H1 (cell line): ENCODE data around the gene FBLN2. TPM values are rescaled to one million over a fixed set of nuclear protein-coding genes. Genes with fewer than 3 reads are reported as not detected.

ENCODE experiments used
- BCL11A ChIP-seq, 2 experiments: IDR thresholded peaks; one replicate each; pipeline ENCODE4 v1.6.1; 2011; ENCODE audit warnings: low read depth in 2 of 2, low read length in 2 of 2, mild to moderate bottlenecking in 2 of 2
- JUN ChIP-seq: IDR thresholded peaks from 2 replicates; pipeline ENCODE4 v1.6.1; 2011; ENCODE audit warnings: low read depth, mild to moderate bottlenecking, improper control_type of control experiment, low read length
- KDM5A ChIP-seq: fragments of 200-600 bp; IDR thresholded peaks from 2 replicates; pipeline ENCODE4 v1.7.1; 2012; ENCODE audit warnings: mild to moderate bottlenecking, low read length, inconsistent platforms, mixed read lengths
- SP2 ChIP-seq: IDR thresholded peaks from 2 replicates; pipeline ENCODE4 v1.6.1; 2012; ENCODE audit warnings: mild to moderate bottlenecking, low read length, inconsistent platforms
- TAF7 ChIP-seq: optimal IDR thresholded peaks from 2 replicates; pipeline ENCODE3; 2011; ENCODE audit warnings: low read depth, mild to moderate bottlenecking, inconsistent platforms, low read length, moderate library complexity, borderline replicate concordance
- ZNF274 ChIP-seq: IDR thresholded peaks from 2 replicates; pipeline ENCODE4 v1.7.0; 2012; ENCODE audit warnings: low read length, borderline replicate concordance; ENCODE audit errors: extremely low read depth
- polyA plus RNA-seq, 7 experiments: library from polyadenylated mRNA; depleted of rRNA in 3 of 7; stranded (reverse) in 5 of 7; unstranded in 2 of 7; fragments of >200 nt in 5 of 7; fragments of 200-250 nt in 2 of 7; gene quantifications; 1 replicate in 5 of 7; 2 replicates in 1 of 7; 4 replicates in 1 of 7; pipeline versions ENCODE4 v1.2.1 to v1.2.3, GENCODE V29; 2011 to 2013; ENCODE audit warnings: missing spikeins in 2 of 7, mixed read lengths in 2 of 7
- total RNA-seq: library from RNA; stranded (reverse); fragmentation: NEBNext Ultra II Directional; extraction: Animal tissue kit (Norgen Biotek cat#: 25700); gene quantifications from 2 replicates; pipeline ENCODE4 v1.2.1, GENCODE V29; 2021
- TF ChIP-seq, protein P1 (sequence below): IDR thresholded peaks from 2 replicates; pipeline ENCODE4 v1.6.1; 2012; ENCODE audit warnings: inconsistent platforms

The FBLN2 gene
- total and polyA plus RNA-seq, 2 of the 8 experiments (the other 6 are each of a cell fraction or from before 2014, with no cell fraction given): 17.4 to 24.2 TPM

DNA sequence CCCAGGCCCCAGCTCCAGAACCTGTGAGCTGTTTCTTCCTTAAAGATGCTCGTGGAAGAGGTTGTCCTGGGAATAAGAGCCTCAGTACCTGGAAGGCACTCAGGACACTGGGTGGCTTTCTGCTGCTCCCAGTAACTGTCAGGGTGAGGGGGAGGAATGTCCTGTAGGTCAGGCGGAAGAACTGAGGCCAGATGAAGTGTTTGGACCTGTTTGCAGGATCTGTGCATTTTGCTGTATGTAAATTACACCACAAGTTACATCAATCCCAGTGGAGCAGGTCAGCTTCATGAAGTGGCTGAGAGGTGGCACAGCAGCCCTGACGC is 41.7 kb upstream of the FBLN2 start (continued):
- no peak for TF ChIP-seq SP2
- no peak for TF ChIP-seq JUN
- TF ChIP-seq BCL11A (IDR thresholded peaks at IDR 0.05; ENCODE audit: low read depth in 2 of 2, low read length in 2 of 2): no peak
- TF ChIP-seq, protein P1, sequence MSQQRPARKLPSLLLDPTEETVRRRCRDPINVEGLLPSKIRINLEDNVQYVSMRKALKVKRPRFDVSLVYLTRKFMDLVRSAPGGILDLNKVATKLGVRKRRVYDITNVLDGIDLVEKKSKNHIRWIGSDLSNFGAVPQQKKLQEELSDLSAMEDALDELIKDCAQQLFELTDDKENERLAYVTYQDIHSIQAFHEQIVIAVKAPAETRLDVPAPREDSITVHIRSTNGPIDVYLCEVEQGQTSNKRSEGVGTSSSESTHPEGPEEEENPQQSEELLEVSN: no peak
- TF ChIP-seq TAF7: no peak
- TF ChIP-seq KDM5A: no peak
- TF ChIP-seq ZNF274: no peak
